ENCODE results near the gene ELOVL5. TPM values are rescaled to one million over a fixed set of nuclear protein-coding genes. Genes with fewer than 3 reads are reported as not detected.
"Not testable (repeated sequence)": the region's sequence is repeated elsewhere in the genome, so short reads cannot be mapped to it uniquely, and the experiment has no call there.

The ELOVL5 gene
- total RNA-seq, 1 donor = 118 TPM

GRCh38 chr6:53352360-53352759 is 3.6 kb upstream of the ELOVL5 start:
- no peak overlapping the region for H3K4me3 ChIP-seq (ENCODE audit: low read depth, low read length)
- DNase-seq (ENCODE audit: low read depth) = no peak
- TF ChIP-seq CTCF (IDR thresholded peaks at IDR 0.05; ENCODE audit: insufficient read depth, low read depth, low read length) = no peak

DNA sequence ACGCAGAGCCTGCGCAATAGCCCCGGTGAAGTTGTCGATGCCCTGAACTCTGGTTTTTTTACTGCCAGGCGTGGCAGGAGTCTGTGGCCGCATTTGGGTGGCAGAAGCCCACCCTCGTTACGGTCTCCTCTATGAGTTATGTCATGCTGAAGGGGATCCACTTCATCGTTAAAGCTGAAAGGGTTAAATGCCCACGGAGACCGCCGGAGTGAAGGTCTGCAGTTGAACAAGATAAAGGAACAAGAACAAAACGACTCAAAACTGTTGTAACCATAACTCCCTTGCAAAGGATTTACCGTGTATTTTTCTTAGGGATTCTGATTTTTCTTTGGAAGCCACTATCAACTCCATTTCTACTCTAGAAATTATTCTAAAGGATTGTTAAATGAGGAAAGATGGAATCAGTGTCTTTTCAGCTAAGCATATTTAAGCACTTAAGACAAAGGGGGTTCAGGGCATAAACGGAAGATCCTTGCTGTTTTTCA is 501 bp upstream of the ELOVL5 start:
- TF ChIP-seq CTCF (IDR thresholded peaks at IDR 0.05; ENCODE audit: insufficient read depth, low read depth, low read length) = no peak
- DNase-seq (ENCODE audit: low read depth) = no peak
- peak overlapping the region; percentile 84 for H3K4me3 ChIP-seq (ENCODE audit: low read depth, low read length)

- peak overlapping the region; percentile 84 for H3K4me3 ChIP-seq (ENCODE audit: low read depth, low read length)
- TF ChIP-seq CTCF (IDR thresholded peaks at IDR 0.05; ENCODE audit: insufficient read depth, low read depth, low read length) = no peak
- DNase-seq (ENCODE audit: low read depth) = peak; percentile 69
Measured at GRCh38 chr6:53347921-53348370, 804 bp downstream of the ELOVL5 start.

DNA sequence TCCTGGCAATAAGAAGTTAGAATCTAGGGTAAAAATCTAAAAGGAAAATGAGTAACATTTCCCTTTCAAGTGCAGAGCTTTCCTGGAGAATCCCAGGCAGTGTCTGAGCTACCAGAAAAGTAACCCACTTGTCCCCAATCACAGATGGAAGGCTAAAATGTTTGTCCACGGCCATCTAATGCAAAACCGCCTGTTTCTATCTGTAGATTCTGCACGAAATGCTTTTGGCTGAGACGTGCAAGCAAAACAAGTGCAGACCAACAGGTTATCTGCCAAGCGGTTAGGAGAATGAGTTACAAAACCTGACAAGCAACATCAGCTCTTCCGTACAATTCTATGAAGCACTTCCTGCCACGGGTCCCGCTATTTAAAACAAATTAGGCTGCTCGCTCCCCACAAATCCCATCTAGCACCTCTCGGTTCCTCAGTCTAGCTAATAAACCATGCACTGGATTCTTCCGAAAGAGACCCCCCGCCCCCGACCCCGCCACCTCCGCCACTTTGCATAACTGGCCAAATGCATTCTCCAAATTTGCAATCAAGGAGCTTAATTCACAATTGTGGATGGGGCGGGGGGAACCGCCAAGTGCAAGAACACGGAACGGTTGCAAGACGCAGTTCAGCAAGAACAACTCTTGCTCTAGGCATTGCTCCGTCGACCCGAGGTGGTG is 1.4 kb downstream of the ELOVL5 start:
- H3K4me3 ChIP-seq (ENCODE audit: low read depth, low read length) = peak overlapping the region; percentile 84
- no peak for TF ChIP-seq CTCF (IDR thresholded peaks at IDR 0.05; ENCODE audit: insufficient read depth, low read depth, low read length)
- peak; percentile 58 for DNase-seq (ENCODE audit: low read depth)

GRCh38 chr6:53346049-53346448 is 2.7 kb downstream of the ELOVL5 start:
- H3K4me3 ChIP-seq (ENCODE audit: low read depth, low read length); DNase-seq (ENCODE audit: low read depth): not testable (repeated sequence)

- DNase-seq (ENCODE audit: low read depth) = no peak
- no peak for TF ChIP-seq CTCF (IDR thresholded peaks at IDR 0.05; ENCODE audit: insufficient read depth, low read depth, low read length)
- H3K4me3 ChIP-seq (ENCODE audit: low read depth, low read length) = no peak overlapping the region
Measured at GRCh38 chr6:53344969-53345368, 3.8 kb downstream of the ELOVL5 start.

- H3K4me3 ChIP-seq (ENCODE audit: low read depth, low read length) = no peak overlapping the region
- DNase-seq (ENCODE audit: low read depth) = no peak
- no peak for TF ChIP-seq CTCF (IDR thresholded peaks at IDR 0.05; ENCODE audit: insufficient read depth, low read depth, low read length)
Measured at GRCh38 chr6:53343092-53343491, 5.7 kb downstream of the ELOVL5 start.
